ENCODE data around the gene EFNB3. TPM values are rescaled to one million over a fixed set of nuclear protein-coding genes. Genes with fewer than 3 reads are reported as not detected.

Gene EFNB3
- total RNA-seq, 2 experiments from 2014 or later, result not detected

DNA sequence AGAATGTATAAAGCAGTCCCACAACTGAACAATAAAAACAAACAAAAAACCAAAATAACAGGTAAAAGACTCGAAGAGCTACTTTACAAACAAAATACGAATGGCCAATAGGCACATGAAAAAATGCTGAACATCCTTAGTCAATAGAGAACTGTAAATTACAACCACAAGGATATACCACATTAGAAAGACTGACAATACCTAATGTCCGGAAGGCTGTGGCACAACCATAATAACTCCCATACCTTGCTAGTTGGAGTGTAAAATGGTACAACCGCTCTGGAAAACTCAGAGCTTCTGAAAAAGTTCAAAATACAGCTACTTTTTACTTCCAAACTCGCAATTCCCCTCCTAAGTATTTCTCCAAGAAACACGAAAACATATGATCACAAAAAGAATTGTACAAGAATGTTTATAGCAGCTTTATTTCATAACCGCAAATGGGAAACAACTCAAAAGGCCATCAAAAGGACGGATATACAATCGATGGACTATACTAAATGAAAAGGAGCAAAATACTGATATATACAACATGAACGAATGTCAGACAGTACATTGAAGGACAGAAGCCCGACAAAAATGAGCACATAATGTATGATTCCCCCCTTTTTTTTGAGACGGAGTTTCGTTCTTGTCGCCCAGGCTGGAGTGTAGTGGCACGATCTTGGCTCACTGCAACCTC lies 20.0 kb upstream of the EFNB3 start:
- ATAC-seq (no peak), DNase-seq (no peak)
- Mint-ChIP-seq H3K4me1 (ENCODE audit: low read depth) (peaks cover 30% of the 10 kb centered on the region), H3K27ac (peak overlapping the region; percentile 99), H3K27me3 (no peaks in the 10 kb centered on the region), H3K36me3 (ENCODE audit: low read depth) (peaks cover 39% of the 10 kb centered on the region), H3K4me3 (peak overlapping the region; percentile 92), H3K9me3 (no peaks in the 10 kb centered on the region)
- CTCF ChIA-PET, result interaction anchor here (1.2 to 5.2 kb wide), 3 partner anchors 11 to 96 kb away, joined by 3 to 37 read pairs (median 4); partner anchors contain the start of gene SAT2
- intact Hi-C loops (cut with micrococcal nuclease), result loop anchor here (5.0 kb wide), 2 partner anchors 53 to 103 kb away; partner anchors contain the start of genes MPDU1 and SHBG
- POLR2A ChIA-PET, result interaction anchor here (0.8 to 6.3 kb wide), 14 partner anchors 11 to 434 kb away, joined by 3 to 78 read pairs (median 6); partner anchors contain the start of genes EFNB3, NEURL4, SAT2 and SENP3
- TF ChIP-seq, protein P1, sequence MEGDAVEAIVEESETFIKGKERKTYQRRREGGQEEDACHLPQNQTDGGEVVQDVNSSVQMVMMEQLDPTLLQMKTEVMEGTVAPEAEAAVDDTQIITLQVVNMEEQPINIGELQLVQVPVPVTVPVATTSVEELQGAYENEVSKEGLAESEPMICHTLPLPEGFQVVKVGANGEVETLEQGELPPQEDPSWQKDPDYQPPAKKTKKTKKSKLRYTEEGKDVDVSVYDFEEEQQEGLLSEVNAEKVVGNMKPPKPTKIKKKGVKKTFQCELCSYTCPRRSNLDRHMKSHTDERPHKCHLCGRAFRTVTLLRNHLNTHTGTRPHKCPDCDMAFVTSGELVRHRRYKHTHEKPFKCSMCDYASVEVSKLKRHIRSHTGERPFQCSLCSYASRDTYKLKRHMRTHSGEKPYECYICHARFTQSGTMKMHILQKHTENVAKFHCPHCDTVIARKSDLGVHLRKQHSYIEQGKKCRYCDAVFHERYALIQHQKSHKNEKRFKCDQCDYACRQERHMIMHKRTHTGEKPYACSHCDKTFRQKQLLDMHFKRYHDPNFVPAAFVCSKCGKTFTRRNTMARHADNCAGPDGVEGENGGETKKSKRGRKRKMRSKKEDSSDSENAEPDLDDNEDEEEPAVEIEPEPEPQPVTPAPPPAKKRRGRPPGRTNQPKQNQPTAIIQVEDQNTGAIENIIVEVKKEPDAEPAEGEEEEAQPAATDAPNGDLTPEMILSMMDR (IDR thresholded peaks at IDR 0.05), result no peak

DNA sequence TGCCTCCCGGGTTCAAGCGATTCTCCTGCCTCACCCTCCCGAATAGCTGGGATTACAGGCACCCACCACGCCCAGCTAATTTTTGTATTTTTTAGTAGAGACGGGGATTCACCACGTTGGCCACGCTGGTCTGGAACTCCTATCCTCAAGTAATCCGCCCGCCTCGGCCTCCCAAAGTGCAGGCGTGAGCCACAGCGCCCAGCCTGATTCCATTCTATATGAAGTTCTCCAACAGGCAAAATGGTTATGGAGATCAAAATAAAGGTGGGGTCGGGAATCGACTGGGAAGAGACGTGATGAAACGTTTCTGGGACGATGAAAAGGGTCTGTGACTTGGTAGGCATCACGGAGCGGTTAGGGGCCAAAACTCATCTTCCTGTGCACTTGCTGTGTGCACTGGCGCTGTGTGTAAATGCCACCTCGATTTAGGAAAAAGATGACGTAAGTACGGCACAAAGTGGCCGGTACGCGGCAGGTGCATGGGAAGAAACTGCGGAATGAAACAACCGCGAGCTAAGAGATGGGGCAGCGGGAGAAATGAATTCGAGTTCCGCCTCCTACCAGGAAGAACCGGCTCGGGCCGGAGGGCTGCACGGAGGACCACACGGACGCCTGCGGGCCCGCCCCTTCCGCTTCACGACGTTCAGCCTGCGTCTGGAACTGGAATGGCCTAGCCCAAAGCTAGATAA lies 19.3 kb upstream of the EFNB3 start:
- TF ChIP-seq, protein P1 (IDR thresholded peaks at IDR 0.05), result no peak
- ATAC-seq (peak; percentile 48), DNase-seq (peak; percentile 92)
- Mint-ChIP-seq H3K36me3 (ENCODE audit: low read depth) (peaks cover 43% of the 10 kb centered on the region), H3K4me1 (ENCODE audit: low read depth) (peaks cover 33% of the 10 kb centered on the region), H3K27ac (peak overlapping the region; percentile 99), H3K4me3 (peak overlapping the region; percentile 92), H3K27me3 (no peaks in the 10 kb centered on the region), H3K9me3 (no peaks in the 10 kb centered on the region)
- intact Hi-C loops (cut with micrococcal nuclease), result loop anchor here (5.0 kb wide), 2 partner anchors 53 to 103 kb away; partner anchors contain the start of genes MPDU1 and SHBG
- POLR2A ChIA-PET, result interaction anchor here (0.6 to 6.3 kb wide), 36 partner anchors 12 to 563 kb away, joined by 3 to 78 read pairs (median 6); partner anchors contain the start of genes ACAP1, ATP1B2, CD68 and CNTROB
- CTCF ChIA-PET, result interaction anchor here (0.7 to 5.2 kb wide), 10 partner anchors 12 to 356 kb away, joined by 3 to 63 read pairs (median 8); partner anchors contain the start of genes ATP1B2, MPDU1, NEURL4 and SAT2

DNA sequence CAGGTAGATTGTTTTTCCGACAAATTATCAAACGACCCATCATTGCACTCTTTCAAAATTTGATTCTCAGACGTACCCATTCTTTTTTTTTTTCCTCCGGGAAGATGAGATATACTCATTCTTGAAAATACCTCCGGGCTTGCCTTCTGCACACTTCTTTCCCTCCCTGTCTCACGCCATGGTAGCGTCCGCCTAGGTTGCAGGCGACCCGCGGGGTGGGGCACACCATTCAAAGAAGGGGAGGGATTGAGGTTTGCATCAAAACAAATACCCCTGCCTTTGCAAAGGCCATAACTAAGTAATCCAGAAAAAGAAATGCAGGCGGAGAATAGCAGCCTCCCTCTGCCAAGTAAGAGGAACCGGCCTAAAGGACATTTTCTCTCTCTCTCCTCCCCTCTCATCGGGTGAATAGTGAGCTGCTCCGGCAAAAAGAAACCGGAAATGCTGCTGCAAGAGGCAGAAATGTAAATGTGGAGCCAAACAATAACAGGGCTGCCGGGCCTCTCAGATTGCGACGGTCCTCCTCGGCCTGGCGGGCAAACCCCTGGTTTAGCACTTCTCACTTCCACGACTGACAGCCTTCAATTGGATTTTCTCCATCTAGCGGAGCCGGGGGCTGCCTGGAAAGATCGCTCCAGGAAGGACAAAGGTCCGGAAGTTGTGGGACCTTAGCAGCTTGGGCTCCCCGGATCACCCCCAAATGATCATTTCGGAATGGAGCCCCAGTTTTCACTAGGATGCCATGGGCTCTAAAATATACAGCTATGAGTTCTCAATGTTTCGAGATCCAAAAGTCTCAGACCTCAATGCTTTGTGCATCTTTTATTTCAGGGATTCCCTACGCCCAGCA lies 18.6 kb upstream of the EFNB3 start:
- DNase-seq (peak; percentile 86), ATAC-seq (peak; percentile 52)
- Mint-ChIP-seq H3K4me3 (peak overlapping the region; percentile 92), H3K36me3 (ENCODE audit: low read depth) (peaks cover 46% of the 10 kb centered on the region), H3K27me3 (no peaks in the 10 kb centered on the region), H3K27ac (peak overlapping the region; percentile 99), H3K9me3 (no peaks in the 10 kb centered on the region), H3K4me1 (ENCODE audit: low read depth) (peaks cover 33% of the 10 kb centered on the region)
- intact Hi-C loops (cut with micrococcal nuclease), result loop anchor here (5.0 kb wide), 2 partner anchors 54 to 104 kb away; partner anchors contain the start of genes MPDU1 and SHBG
- ChIA-PET POLR2A (interaction anchor here (0.5 to 6.3 kb wide), 63 partner anchors 12 to 1272 kb away, joined by 3 to 78 read pairs (median 5); partner anchors contain the start of genes ACAP1, ALOXE3, ATP1B2 and CD68), CTCF (interaction anchor here (0.7 to 5.2 kb wide), 25 partner anchors 13 to 641 kb away, joined by 3 to 63 read pairs (median 6); partner anchors contain the start of genes ACAP1, ATP1B2, CD68 and EFNB3)
- TF ChIP-seq, protein P1 (IDR thresholded peaks at IDR 0.05), result no peak

DNA sequence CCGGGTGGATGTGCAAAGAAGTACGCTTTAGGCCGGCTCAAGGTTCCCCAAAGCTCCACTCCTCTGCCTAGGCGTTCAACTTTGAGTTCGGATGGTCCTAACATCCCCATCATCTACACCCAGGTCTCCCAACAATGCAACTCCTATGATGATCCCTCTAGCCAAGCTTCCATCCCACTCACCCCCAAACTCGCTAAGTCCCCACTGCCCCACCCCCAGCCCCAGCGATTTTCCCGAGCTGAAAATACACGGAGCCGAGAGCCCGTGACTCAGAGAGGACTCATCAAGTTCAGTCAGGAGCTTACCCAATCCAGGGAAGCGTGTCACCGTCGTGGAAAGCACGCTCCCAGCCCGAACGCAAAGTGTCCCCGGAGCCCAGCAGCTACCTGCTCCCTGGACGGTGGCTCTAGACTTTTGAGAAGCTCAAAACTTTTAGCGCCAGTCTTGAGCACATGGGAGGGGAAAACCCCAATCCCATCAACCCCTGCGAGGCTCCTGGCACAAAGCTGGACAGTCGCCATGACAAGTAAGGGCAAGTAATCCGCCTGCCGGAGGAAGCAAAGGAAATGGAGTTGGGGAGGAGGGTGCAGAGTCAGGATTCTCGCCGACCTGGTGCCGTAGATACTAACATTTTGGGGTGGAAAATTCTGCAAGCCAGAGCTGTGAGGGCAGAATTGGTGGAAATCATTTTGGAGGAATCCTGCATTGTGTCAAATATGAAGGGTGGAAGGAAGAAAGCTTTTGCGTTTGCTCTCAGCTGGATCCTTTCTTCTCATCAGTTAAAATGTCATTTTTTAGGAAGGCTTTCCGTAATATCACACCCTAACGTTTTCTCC lies 17.7 kb upstream of the EFNB3 start, which contains the start of gene TP53:
Gene TP53 (minus strand): TSS at position 419 of the 836 bp plus-strand sequence. CDS start 10,896 bp downstream, outside the sequence.
- Mint-ChIP-seq H3K27me3 (no peaks in the 10 kb centered on the region), H3K9me3 (no peaks in the 10 kb centered on the region), H3K36me3 (ENCODE audit: low read depth) (peaks cover 50% of the 10 kb centered on the region), H3K4me1 (ENCODE audit: low read depth) (peaks cover 33% of the 10 kb centered on the region), H3K4me3 (peak within 1 kb of the TSS; percentile 92), H3K27ac (peak within 1 kb of the TSS; percentile 99)
- POLR2A ChIA-PET, result interaction anchor here (0.5 to 6.3 kb wide), 68 partner anchors 13 to 1272 kb away, joined by 3 to 78 read pairs (median 4); partner anchors contain the start of genes ACAP1, ALOXE3, ATP1B2 and CD68
- ATAC-seq, result peak; percentile 58
- peak; percentile 95 for DNase-seq
- intact Hi-C loops (cut with micrococcal nuclease), result loop anchor here (5.0 kb wide), 2 partner anchors 55 to 105 kb away; partner anchors contain the start of genes MPDU1 and SHBG
- CTCF ChIA-PET, result interaction anchor here (0.6 to 5.2 kb wide), 49 partner anchors 10 to 642 kb away, joined by 3 to 63 read pairs (median 5); partner anchors contain the start of genes ACAP1, ATP1B2, CD68 and EFNB3
- TF ChIP-seq, protein P1 (IDR thresholded peaks at IDR 0.05), result no peak
